GM23248 (cell line): ENCODE results near the gene FBXW9.

ENCODE experiments used
- EZH2 ChIP-seq: fragments of 200-600 bp; sonication (generic); IDR thresholded peaks from 2 replicates; pipeline ENCODE4 v1.6.1; 2018; ENCODE audit warnings: antibody characterized with exemption, mild to moderate bottlenecking; ENCODE audit not compliant: insufficient read depth, poor library complexity, severe bottlenecking
- EZH2phosphoT487 ChIP-seq: fragments of 200-600 bp; sonication (generic); IDR thresholded peaks from 2 replicates; pipeline ENCODE4 v1.6.1; 2018; ENCODE audit warnings: antibody characterized with exemption, moderate library complexity, mild to moderate bottlenecking, low read depth; ENCODE audit not compliant: insufficient read depth

- TF ChIP-seq EZH2phosphoT487 (no peak), EZH2 (no peak)
These were observed 55.0 kb downstream of the FBXW9 start for GRCh38 chr19:12641456-12641855.
